HepG2 (cell line): Measurements from ENCODE around the gene GPN2. TPM values are rescaled to one million over a fixed set of nuclear protein-coding genes. Genes with fewer than 3 reads are reported as not detected.
A peak's percentile ranks its signal among the peaks of the same experiment; 100 is the strongest.

Source experiments
- CBX1 ChIP-seq: IDR thresholded peaks from one replicate; pipeline ENCODE4 v1.6.1; 2016; ENCODE audit warnings: antibody characterized with exemption, low read depth
- CREB1 ChIP-seq, 2 experiments: fragments of 450-650 bp in 1 of 2; IDR thresholded peaks; 2 replicates each; pipeline ENCODE4 v1.6.1; 2016 to 2017; ENCODE audit warnings: control low read depth in 1 of 2, mild to moderate bottlenecking in 1 of 2, missing compliant biosample characterization in 1 of 2, missing genetic modification characterization in 1 of 2
- GFI1 ChIP-seq: sonication (generic); formaldehyde crosslinking; IDR thresholded peaks from 2 replicates; pipeline ENCODE4 v1.5.0; 2020; ENCODE audit warnings: missing genetic modification reagents, mild to moderate bottlenecking, borderline replicate concordance
- HDAC6 ChIP-seq: fragments of 200-600 bp; sonication (generic); IDR thresholded peaks from 2 replicates; pipeline ENCODE4 v1.7.0; 2017; ENCODE audit warnings: mild to moderate bottlenecking, antibody characterized with exemption, low read length, low read depth
- HNRNPL ChIP-seq: fragments of 200-400 bp; formaldehyde crosslinking; IDR thresholded peaks from 2 replicates; pipeline ENCODE4 v1.6.1; 2017; ENCODE audit warnings: mild to moderate bottlenecking, low read depth, low read length
- RXRA ChIP-seq: sonication (generic); formaldehyde crosslinking; IDR thresholded peaks from 2 replicates; pipeline ENCODE4 v1.5.1; 2020; ENCODE audit warnings: missing genetic modification reagents
- SP140L ChIP-seq: sonication (generic); formaldehyde crosslinking; IDR thresholded peaks from 2 replicates; pipeline ENCODE4 v1.4.0; 2020; ENCODE audit warnings: missing genetic modification reagents, borderline replicate concordance
- ZBTB38 ChIP-seq: sonication (generic); formaldehyde crosslinking; IDR thresholded peaks from 2 replicates; pipeline ENCODE4 v1.5.1; 2020; ENCODE audit warnings: mild to moderate bottlenecking, missing genetic modification reagents
- ZFP36L2 ChIP-seq: sonication (generic); formaldehyde crosslinking; IDR thresholded peaks from 2 replicates; pipeline ENCODE4 v1.4.0; 2020; ENCODE audit warnings: missing genetic modification reagents
- ZFX ChIP-seq: sonication (generic); formaldehyde crosslinking; IDR thresholded peaks from 2 replicates; pipeline ENCODE4 v1.4.0; 2020; ENCODE audit warnings: mild to moderate bottlenecking, low read depth, missing genetic modification reagents, moderate library complexity
- ZNF10 ChIP-seq: sonication (generic); formaldehyde crosslinking; IDR thresholded peaks from 2 replicates; pipeline ENCODE4 v1.4.0; 2020; ENCODE audit warnings: mild to moderate bottlenecking, low read depth, missing genetic modification reagents, borderline replicate concordance
- ZNF20 ChIP-seq: sonication (generic); formaldehyde crosslinking; IDR thresholded peaks from 2 replicates; pipeline ENCODE4 v1.4.0; 2020; ENCODE audit warnings: mild to moderate bottlenecking, moderate library complexity, missing genetic modification reagents
- ZNF644 ChIP-seq: IDR thresholded peaks from 2 replicates; pipeline ENCODE4 v1.6.1; 2016; ENCODE audit warnings: low read depth
- polyA plus RNA-seq, 8 experiments: library from polyadenylated mRNA; depleted of rRNA in 3 of 8; stranded (reverse) in 7 of 8; unstranded in 1 of 8; fragments of >200 nt; fragmentation: Illumina TruSeq in 4 of 8; extraction: Trizol in 4 of 8; gene quantifications; 2 replicates each; pipeline versions ENCODE4 v1.2.1 to v1.2.3, GENCODE V29; 2011 to 2016; ENCODE audit warnings: low read depth in 4 of 8, missing spikeins in 1 of 8, mixed read lengths in 1 of 8; ENCODE audit not compliant: insufficient read depth in 1 of 8
- total RNA-seq, 5 experiments: library from RNA; depleted of rRNA; stranded (reverse); fragments of >200 nt; fragmentation: Illumina TruSeq; extraction: Trizol; gene quantifications; 2 replicates each; pipeline ENCODE4 v1.2.3, GENCODE V29; 2016; ENCODE audit warnings: low read depth in 1 of 5
- TF ChIP-seq, protein P1 (sequence below): IDR thresholded peaks from 2 replicates; pipeline ENCODE4 v1.4.0; 2020; ENCODE audit warnings: mild to moderate bottlenecking, missing genetic modification reagents
- TF ChIP-seq, protein P2 (sequence below): sonication (generic); formaldehyde crosslinking; conservative IDR thresholded peaks from 2 replicates; pipeline ENCODE4 v1.8.0; 2022; ENCODE audit warnings: mild to moderate bottlenecking, moderate library complexity, missing genetic modification reagents
- TF ChIP-seq, protein P3 (sequence below): sonication (generic); formaldehyde crosslinking; IDR thresholded peaks from 2 replicates; pipeline ENCODE4 v1.5.1; 2020; ENCODE audit warnings: mild to moderate bottlenecking, moderate library complexity, missing genetic modification reagents
- TF ChIP-seq, protein P4 (sequence below): sonication (generic); formaldehyde crosslinking; IDR thresholded peaks from 2 replicates; pipeline ENCODE4 v1.5.1; 2020; ENCODE audit warnings: mild to moderate bottlenecking, missing genetic modification reagents, moderate library complexity

GPN2 gene
- total and polyA plus RNA-seq, 2 of the 13 experiments (the other 11 are each of a cell fraction or from before 2014, with no cell fraction given), result 19.3 to 38.9 TPM

DNA sequence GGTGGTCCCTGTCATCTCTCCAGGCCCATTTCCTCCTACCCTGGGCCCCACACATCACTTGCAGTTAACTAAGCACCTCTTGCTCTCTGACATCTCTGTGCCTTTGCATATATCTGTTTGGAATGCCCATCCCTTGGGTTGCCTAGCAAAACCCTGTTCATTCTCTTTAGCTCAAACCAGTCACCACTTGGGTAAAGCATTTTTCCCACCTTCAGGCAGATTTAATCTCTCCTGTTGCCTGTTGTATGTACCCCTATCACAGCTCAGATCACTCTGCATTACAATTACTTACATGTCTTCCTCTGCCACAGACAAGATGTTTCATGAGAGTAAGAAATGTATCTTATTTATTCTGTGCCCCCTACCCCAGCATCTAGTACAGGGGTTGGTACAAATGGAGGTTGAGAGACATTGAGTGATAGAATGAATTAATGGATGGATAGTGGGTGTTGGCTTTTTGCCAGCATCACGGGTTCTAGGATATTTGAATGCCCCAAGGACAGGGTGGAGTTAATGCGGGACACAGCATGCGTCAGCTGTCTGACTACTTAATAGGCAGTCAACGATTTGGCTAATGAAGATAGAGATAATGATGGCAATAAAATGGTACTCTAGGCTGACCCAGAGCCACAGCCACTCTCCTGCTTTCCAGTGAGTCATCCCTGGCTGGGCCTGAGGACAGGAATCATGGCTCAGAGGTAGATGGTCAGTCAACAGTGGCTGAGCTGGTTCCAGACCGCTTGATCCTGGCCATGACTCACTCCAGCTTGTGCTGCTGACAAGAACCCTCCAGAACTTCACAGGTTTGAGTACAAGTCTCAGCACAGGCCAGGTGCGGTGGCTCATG lies 17.2 kb upstream of the GPN2 start (continued):
- TF ChIP-seq CREB1 (IDR thresholded peaks at IDR 0.05) (0 out of 2 replicates have a peak, but pooled peaks have one; percentile 11), CREB1 (CRISPR knock-in tag; IDR thresholded peaks at IDR 0.05) (no peak), ZFX (CRISPR knock-in tag) (peak; percentile 53; the same call in 1 of the 2 replicates), ZBTB38 (CRISPR knock-in tag) (peak; percentile 77; the same call in 1 of the 2 replicates), ZNF644 (CRISPR knock-in tag) (peak; percentile 92), ZNF20 (no peak), HNRNPL (no peak), CBX1 (no peak), HDAC6 (no peak), ZFP36L2 (CRISPR knock-in tag) (no peak), GFI1 (CRISPR knock-in tag) (no peak), SP140L (CRISPR knock-in tag) (no peak), RXRA (CRISPR knock-in tag) (peak; percentile 51; the same call in 1 of the 2 replicates), ZNF10 (CRISPR knock-in tag) (no peak)
- TF ChIP-seq, protein P1, sequence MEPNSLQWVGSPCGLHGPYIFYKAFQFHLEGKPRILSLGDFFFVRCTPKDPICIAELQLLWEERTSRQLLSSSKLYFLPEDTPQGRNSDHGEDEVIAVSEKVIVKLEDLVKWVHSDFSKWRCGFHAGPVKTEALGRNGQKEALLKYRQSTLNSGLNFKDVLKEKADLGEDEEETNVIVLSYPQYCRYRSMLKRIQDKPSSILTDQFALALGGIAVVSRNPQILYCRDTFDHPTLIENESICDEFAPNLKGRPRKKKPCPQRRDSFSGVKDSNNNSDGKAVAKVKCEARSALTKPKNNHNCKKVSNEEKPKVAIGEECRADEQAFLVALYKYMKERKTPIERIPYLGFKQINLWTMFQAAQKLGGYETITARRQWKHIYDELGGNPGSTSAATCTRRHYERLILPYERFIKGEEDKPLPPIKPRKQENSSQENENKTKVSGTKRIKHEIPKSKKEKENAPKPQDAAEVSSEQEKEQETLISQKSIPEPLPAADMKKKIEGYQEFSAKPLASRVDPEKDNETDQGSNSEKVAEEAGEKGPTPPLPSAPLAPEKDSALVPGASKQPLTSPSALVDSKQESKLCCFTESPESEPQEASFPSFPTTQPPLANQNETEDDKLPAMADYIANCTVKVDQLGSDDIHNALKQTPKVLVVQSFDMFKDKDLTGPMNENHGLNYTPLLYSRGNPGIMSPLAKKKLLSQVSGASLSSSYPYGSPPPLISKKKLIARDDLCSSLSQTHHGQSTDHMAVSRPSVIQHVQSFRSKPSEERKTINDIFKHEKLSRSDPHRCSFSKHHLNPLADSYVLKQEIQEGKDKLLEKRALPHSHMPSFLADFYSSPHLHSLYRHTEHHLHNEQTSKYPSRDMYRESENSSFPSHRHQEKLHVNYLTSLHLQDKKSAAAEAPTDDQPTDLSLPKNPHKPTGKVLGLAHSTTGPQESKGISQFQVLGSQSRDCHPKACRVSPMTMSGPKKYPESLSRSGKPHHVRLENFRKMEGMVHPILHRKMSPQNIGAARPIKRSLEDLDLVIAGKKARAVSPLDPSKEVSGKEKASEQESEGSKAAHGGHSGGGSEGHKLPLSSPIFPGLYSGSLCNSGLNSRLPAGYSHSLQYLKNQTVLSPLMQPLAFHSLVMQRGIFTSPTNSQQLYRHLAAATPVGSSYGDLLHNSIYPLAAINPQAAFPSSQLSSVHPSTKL, result peak; percentile 44; the same call in 1 of the 2 replicates
- TF ChIP-seq, protein P2, sequence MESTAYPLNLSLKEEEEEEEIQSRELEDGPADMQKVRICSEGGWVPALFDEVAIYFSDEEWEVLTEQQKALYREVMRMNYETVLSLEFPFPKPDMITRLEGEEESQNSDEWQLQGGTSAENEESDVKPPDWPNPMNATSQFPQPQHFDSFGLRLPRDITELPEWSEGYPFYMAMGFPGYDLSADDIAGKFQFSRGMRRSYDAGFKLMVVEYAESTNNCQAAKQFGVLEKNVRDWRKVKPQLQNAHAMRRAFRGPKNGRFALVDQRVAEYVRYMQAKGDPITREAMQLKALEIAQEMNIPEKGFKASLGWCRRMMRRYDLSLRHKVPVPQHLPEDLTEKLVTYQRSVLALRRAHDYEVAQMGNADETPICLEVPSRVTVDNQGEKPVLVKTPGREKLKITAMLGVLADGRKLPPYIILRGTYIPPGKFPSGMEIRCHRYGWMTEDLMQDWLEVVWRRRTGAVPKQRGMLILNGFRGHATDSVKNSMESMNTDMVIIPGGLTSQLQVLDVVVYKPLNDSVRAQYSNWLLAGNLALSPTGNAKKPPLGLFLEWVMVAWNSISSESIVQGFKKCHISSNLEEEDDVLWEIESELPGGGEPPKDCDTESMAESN (CRISPR knock-in tag), result no peak
- TF ChIP-seq, protein P3, sequence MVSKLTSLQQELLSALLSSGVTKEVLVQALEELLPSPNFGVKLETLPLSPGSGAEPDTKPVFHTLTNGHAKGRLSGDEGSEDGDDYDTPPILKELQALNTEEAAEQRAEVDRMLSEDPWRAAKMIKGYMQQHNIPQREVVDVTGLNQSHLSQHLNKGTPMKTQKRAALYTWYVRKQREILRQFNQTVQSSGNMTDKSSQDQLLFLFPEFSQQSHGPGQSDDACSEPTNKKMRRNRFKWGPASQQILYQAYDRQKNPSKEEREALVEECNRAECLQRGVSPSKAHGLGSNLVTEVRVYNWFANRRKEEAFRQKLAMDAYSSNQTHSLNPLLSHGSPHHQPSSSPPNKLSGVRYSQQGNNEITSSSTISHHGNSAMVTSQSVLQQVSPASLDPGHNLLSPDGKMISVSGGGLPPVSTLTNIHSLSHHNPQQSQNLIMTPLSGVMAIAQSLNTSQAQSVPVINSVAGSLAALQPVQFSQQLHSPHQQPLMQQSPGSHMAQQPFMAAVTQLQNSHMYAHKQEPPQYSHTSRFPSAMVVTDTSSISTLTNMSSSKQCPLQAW (CRISPR knock-in tag), result no peak
- TF ChIP-seq, protein P4, sequence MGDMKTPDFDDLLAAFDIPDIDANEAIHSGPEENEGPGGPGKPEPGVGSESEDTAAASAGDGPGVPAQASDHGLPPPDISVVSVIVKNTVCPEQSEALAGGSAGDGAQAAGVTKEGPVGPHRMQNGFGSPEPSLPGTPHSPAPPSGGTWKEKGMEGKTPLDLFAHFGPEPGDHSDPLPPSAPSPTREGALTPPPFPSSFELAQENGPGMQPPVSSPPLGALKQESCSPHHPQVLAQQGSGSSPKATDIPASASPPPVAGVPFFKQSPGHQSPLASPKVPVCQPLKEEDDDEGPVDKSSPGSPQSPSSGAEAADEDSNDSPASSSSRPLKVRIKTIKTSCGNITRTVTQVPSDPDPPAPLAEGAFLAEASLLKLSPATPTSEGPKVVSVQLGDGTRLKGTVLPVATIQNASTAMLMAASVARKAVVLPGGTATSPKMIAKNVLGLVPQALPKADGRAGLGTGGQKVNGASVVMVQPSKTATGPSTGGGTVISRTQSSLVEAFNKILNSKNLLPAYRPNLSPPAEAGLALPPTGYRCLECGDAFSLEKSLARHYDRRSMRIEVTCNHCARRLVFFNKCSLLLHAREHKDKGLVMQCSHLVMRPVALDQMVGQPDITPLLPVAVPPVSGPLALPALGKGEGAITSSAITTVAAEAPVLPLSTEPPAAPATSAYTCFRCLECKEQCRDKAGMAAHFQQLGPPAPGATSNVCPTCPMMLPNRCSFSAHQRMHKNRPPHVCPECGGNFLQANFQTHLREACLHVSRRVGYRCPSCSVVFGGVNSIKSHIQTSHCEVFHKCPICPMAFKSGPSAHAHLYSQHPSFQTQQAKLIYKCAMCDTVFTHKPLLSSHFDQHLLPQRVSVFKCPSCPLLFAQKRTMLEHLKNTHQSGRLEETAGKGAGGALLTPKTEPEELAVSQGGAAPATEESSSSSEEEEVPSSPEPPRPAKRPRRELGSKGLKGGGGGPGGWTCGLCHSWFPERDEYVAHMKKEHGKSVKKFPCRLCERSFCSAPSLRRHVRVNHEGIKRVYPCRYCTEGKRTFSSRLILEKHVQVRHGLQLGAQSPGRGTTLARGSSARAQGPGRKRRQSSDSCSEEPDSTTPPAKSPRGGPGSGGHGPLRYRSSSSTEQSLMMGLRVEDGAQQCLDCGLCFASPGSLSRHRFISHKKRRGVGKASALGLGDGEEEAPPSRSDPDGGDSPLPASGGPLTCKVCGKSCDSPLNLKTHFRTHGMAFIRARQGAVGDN (CRISPR knock-in tag), result peak; percentile 83
